SK-N-SH (cell line): Measurements from ENCODE around the gene CNOT4. TPM values are rescaled to one million over a fixed set of nuclear protein-coding genes. Genes with fewer than 3 reads are reported as not detected.

Experiments
- CTCF ChIA-PET: fragments of 300-600, 350-600 bp; formaldehyde crosslinking; extraction: SDS; loops from one replicate; lab custom pipeline; 2021; lab: Yijun Ruan, JAX
- POLR2A ChIA-PET: fragments of 350-600 bp; sonication (Branson Sonifier 250); formaldehyde crosslinking; extraction: SDS; loops from one replicate; lab custom pipeline; 2020; ENCODE audit warnings: antibody characterized with exemption, inconsistent platforms; lab: Yijun Ruan, JAX
- DNase-seq: peaks from one replicate; pipeline ENCODE4 v3.0.0; 2012
- H2AFZ ChIP-seq: fragments of 200-600 bp; sonication (generic); 2 replicates; pipeline ENCODE4 v1.8.1; 2016; ENCODE audit warnings: antibody characterized with exemption, mild to moderate bottlenecking, low read depth
- H3F3A ChIP-seq: fragments of 200-600 bp; sonication (generic); replicated peaks from 2 replicates; pipeline ENCODE3; 2016; ENCODE audit warnings: antibody characterized with exemption, mild to moderate bottlenecking; ENCODE audit not compliant: insufficient read depth
- H3K27ac ChIP-seq, 2 experiments: fragments of 200-500 bp in 1 of 2; fragments of 200-600 bp in 1 of 2; sonication (Bioruptor generic) in 1 of 2; sonication (generic), shearing (Covaris generic) in 1 of 2; 2 replicates each; pipeline versions ENCODE4 v1.5.1 to v1.6.1; 2014 to 2016; ENCODE audit warnings: low read depth in 2 of 2, inconsistent platforms in 1 of 2, low read length in 1 of 2, mild to moderate bottlenecking in 1 of 2, mixed read lengths in 1 of 2
- H3K27me3 ChIP-seq: fragments of 200-600 bp; sonication (generic), shearing (Covaris generic); 2 replicates; pipeline ENCODE4 v1.6.1; 2016; ENCODE audit warnings: mixed run types; ENCODE audit not compliant: insufficient read depth
- H3K36me3 ChIP-seq, 2 experiments: fragments of 200-500 bp in 1 of 2; fragments of 200-600 bp in 1 of 2; sonication (Bioruptor generic) in 1 of 2; sonication (generic) in 1 of 2; replicated peaks in 1 of 2; 2 replicates each; pipeline versions ENCODE3 to v1.5.1; 2014 to 2016; ENCODE audit warnings: low read length in 1 of 2, mild to moderate bottlenecking in 1 of 2; ENCODE audit not compliant: insufficient read depth in 2 of 2, control insufficient read depth in 1 of 2
- H3K4me1 ChIP-seq, 2 experiments: fragments of 200-500 bp in 1 of 2; fragments of 200-600 bp in 1 of 2; sonication (Bioruptor generic) in 1 of 2; sonication (generic), shearing (Covaris generic) in 1 of 2; 2 replicates each; pipeline versions ENCODE4 v1.5.1 to v1.6.1; 2014 to 2016; ENCODE audit warnings: low read depth in 1 of 2, low read length in 1 of 2, mixed run types in 1 of 2; ENCODE audit not compliant: insufficient read depth in 2 of 2, control insufficient read depth in 1 of 2
- H3K4me2 ChIP-seq: fragments of 200-600 bp; sonication (generic), shearing (Covaris generic); 2 replicates; pipeline ENCODE4 v1.6.1; 2017; ENCODE audit warnings: mixed run types
- H3K4me3 ChIP-seq, 2 experiments: fragments of 200-500 bp in 1 of 2; fragments of 200-600 bp in 1 of 2; sonication (Bioruptor generic) in 1 of 2; sonication (generic), shearing (Covaris generic) in 1 of 2; 2 replicates each; pipeline versions ENCODE4 v1.5.1 to v1.8.1; 2014 to 2016; ENCODE audit warnings: low read depth in 2 of 2, inconsistent platforms in 1 of 2, low read length in 1 of 2, mild to moderate bottlenecking in 1 of 2, mixed read lengths in 1 of 2, moderate library complexity in 1 of 2
- H3K79me2 ChIP-seq: fragments of 200-600 bp; sonication (generic); 2 replicates; pipeline ENCODE4 v1.8.1; 2017; ENCODE audit warnings: mild to moderate bottlenecking; ENCODE audit not compliant: insufficient read depth
- H3K9ac ChIP-seq: fragments of 200-600 bp; sonication (generic); 2 replicates; pipeline ENCODE4 v1.6.1; 2017; ENCODE audit warnings: mixed run types
- H3K9me2 ChIP-seq: fragments of 200-600 bp; sonication (generic); 2 replicates; pipeline ENCODE4 v1.6.1; 2017; ENCODE audit warnings: mixed run types
- H3K9me3 ChIP-seq: fragments of 200-600 bp; sonication (generic); 2 replicates; pipeline ENCODE4 v1.6.1; 2017; ENCODE audit warnings: mixed run types, mild to moderate bottlenecking, moderate library complexity
- H4K20me1 ChIP-seq: fragments of 200-600 bp; sonication (generic); 2 replicates; pipeline ENCODE4 v1.6.1; 2017; ENCODE audit warnings: mild to moderate bottlenecking, mixed run types; ENCODE audit not compliant: insufficient read depth
- CHD2 ChIP-seq: fragments of 150-350 bp; IDR thresholded peaks from 2 replicates; pipeline ENCODE4 v1.6.1; 2018; ENCODE audit warnings: low read length; ENCODE audit not compliant: partially characterized antibody
- CTCF ChIP-seq: fragments of 200-600 bp; sonication (generic); IDR thresholded peaks from 2 replicates; pipeline ENCODE4 v1.6.1; 2017; ENCODE audit warnings: antibody characterized with exemption, mild to moderate bottlenecking, moderate library complexity
- EZH2phosphoT487 ChIP-seq: fragments of 200-600 bp; sonication (generic); IDR thresholded peaks from 2 replicates; pipeline ENCODE4 v1.6.1; 2017; ENCODE audit warnings: low read depth, mixed run types, mild to moderate bottlenecking, antibody characterized with exemption, moderate library complexity, borderline replicate concordance
- GABPA ChIP-seq: IDR thresholded peaks from 2 replicates; pipeline ENCODE4 v1.4.0; 2012; ENCODE audit warnings: low read depth, mild to moderate bottlenecking
- GATA2 ChIP-seq: sonication (generic); formaldehyde crosslinking; IDR thresholded peaks from 2 replicates; pipeline ENCODE4 v1.5.0; 2020; ENCODE audit warnings: mild to moderate bottlenecking, missing genetic modification reagents
- IRF3 ChIP-seq: fragments of 150-350 bp; IDR thresholded peaks from 2 replicates; pipeline ENCODE4 v1.6.1; 2016; ENCODE audit warnings: mild to moderate bottlenecking, low read depth, low read length
- NFIC ChIP-seq: IDR thresholded peaks from 2 replicates; pipeline ENCODE4 v1.4.0; 2012; ENCODE audit warnings: borderline replicate concordance
- NRF1 ChIP-seq: IDR thresholded peaks from 2 replicates; pipeline ENCODE4 v1.6.1; 2012; ENCODE audit warnings: low read depth, mild to moderate bottlenecking, low read length
- PBX3 ChIP-seq: IDR thresholded peaks from 2 replicates; pipeline ENCODE4; 2012
- POLR2AphosphoS5 ChIP-seq: IDR thresholded peaks from 2 replicates; pipeline ENCODE4 v1.6.1; 2012; ENCODE audit warnings: low read depth, low read length
- RCOR1 ChIP-seq: fragments of 150-350 bp; IDR thresholded peaks from 2 replicates; pipeline ENCODE4 v1.6.1; 2017; ENCODE audit warnings: antibody characterized with exemption, low read length
- RXRA ChIP-seq: IDR thresholded peaks from 2 replicates; pipeline ENCODE4 v1.4.0; 2012; ENCODE audit warnings: low read depth, mild to moderate bottlenecking, borderline replicate concordance
- SIN3A ChIP-seq: IDR thresholded peaks from 2 replicates; pipeline ENCODE4 v1.6.1; 2012; ENCODE audit warnings: low read depth, mild to moderate bottlenecking, low read length, moderate library complexity, borderline replicate concordance
- SMC3 ChIP-seq: IDR thresholded peaks from 2 replicates; pipeline ENCODE4 v1.6.1; 2012; ENCODE audit warnings: low read depth, low read length, improper control_type of control experiment
- TAF1 ChIP-seq: IDR thresholded peaks from 2 replicates; pipeline ENCODE4 v1.6.1; 2012; ENCODE audit warnings: low read depth, mild to moderate bottlenecking, low read length, moderate library complexity, borderline replicate concordance
- USF2 ChIP-seq: fragments of 150-350 bp; IDR thresholded peaks from 2 replicates; pipeline ENCODE4 v1.6.1; 2017; ENCODE audit warnings: antibody characterized with exemption, low read length, low read depth, borderline replicate concordance
- polyA plus RNA-seq, 3 experiments: library from polyadenylated mRNA; depleted of rRNA; stranded (reverse); fragments of >200 nt; gene quantifications; 2 replicates each; pipeline ENCODE4 v1.2.3, GENCODE V29; 2012
- TF ChIP-seq, protein P1 (sequence below): IDR thresholded peaks from 2 replicates; pipeline ENCODE4 v1.4.0; 2012; ENCODE audit warnings: low read depth, borderline replicate concordance

The CNOT4 gene
- polyA plus RNA-seq, 1 of the 3 experiments (the other 2 are of a cell fraction): 8.0 TPM

DNA sequence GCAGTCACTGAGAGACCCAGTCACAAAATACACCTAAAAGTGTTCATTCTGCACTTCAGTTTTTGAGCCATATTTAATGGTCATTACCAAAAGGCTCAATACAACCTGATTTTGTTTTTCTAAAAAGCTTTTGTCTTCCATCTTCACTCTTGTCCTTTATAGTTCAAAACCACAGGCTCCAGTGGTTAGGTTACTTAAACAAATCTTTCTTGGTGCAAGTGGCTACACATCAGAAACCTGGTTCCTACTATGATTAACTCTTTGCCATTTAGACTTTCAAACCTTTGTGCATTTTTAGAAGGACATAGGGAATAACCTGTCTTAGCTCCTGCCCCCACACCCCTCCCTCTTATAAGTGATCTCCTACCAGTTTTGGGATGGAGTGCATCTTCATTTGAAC lies 140.5 kb downstream of the CNOT4 start:
- TF ChIP-seq NFIC (no peak), PBX3 (no peak), RCOR1 (no peak), IRF3 (no peak), CTCF (no peak), CHD2 (no peak), TAF1 (no peak), SIN3A (no peak), EZH2phosphoT487 (no peak), GATA2 (CRISPR knock-in tag) (no peak), SMC3 (no peak), GABPA (no peak), RXRA (no peak), USF2 (no peak), NRF1 (no peak), POLR2AphosphoS5 (no peak)
- TF ChIP-seq, protein P1, sequence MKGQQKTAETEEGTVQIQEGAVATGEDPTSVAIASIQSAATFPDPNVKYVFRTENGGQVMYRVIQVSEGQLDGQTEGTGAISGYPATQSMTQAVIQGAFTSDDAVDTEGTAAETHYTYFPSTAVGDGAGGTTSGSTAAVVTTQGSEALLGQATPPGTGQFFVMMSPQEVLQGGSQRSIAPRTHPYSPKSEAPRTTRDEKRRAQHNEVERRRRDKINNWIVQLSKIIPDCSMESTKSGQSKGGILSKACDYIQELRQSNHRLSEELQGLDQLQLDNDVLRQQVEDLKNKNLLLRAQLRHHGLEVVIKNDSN: no peak
- CTCF ChIA-PET: no interaction called here
- Histone ChIP-seq H3K9ac (no peak overlapping the region), H3K9me2 (no peaks in the 10 kb centered on the region), H3K79me2 (no peaks in the 10 kb centered on the region; the same call in 1 of the 2 replicates), H4K20me1 (no peaks in the 10 kb centered on the region), H3K4me2 (no peak overlapping the region), H3K4me1 (no peaks in the 10 kb centered on the region; a peak in 1 of 4 replicates), H3K9me3 (no peaks in the 10 kb centered on the region), H3K4me3 (no peak overlapping the region), H3K27me3 (no peaks in the 10 kb centered on the region), H3K27ac (no peak overlapping the region), H3K36me3 (peaks cover 25 to 26% of the 10 kb centered on the region in 2 experiments), H3F3A (no peaks in the 10 kb centered on the region), H2AFZ (no peak overlapping the region)
- no peak for DNase-seq
- POLR2A ChIA-PET: no interaction called here
